A549 (cell line): ENCODE results near the gene INPP4B. TPM values are rescaled to one million over a fixed set of nuclear protein-coding genes. Genes with fewer than 3 reads are reported as not detected.

ENCODE experiments used
- ATAC-seq, 2 experiments: fragments of 200-7000 bp in 1 of 2; fragments of >200 bp in 1 of 2; cut with Nextera tagmentation in 1 of 2; cut with Tn5 transposase in 1 of 2; 3 replicates each; pipeline versions ENCODE4 v1.8.0 to v1.9.1; 2018 to 2020; ENCODE audit warnings: mild to moderate bottlenecking in 1 of 2, moderate library complexity in 1 of 2
- CTCF ChIA-PET: fragments of 300-600 bp; sonication (Branson Sonifier 250); formaldehyde crosslinking; extraction: SDS; loops from one replicate; lab custom pipeline; 2021; ENCODE audit warnings: antibody characterized with exemption, inconsistent platforms; lab: Yijun Ruan, JAX
- POLR2A ChIA-PET: fragments of 350-600 bp; formaldehyde crosslinking; extraction: SDS; loops from one replicate; lab custom pipeline; 2021; ENCODE audit warnings: antibody characterized with exemption, inconsistent platforms; lab: Yijun Ruan, JAX
- DNase-seq, 2 experiments: peaks; one replicate each; pipeline versions ENCODE4 v3.0.0 to v3.0.0-alpha.2; 2011 to 2016; ENCODE audit warnings: low read depth in 1 of 2, low spot score in 1 of 2
- FAIRE-seq: peaks from 2 replicates; lab custom pipeline; 2011; peaks lifted over from hg19 to GRCh38; lab: Jason Lieb, UNC
- H3K27ac ChIP-seq, 2 experiments: fragments of >200 bp; sonication (Bioruptor Twin); formaldehyde crosslinking; 3 replicates each; pipeline ENCODE4 v1.5.1; 2016 to 2017
- H3K4me1 ChIP-seq: fragments of >200 bp; sonication (Bioruptor Twin); formaldehyde crosslinking; 3 replicates; pipeline ENCODE4 v1.6.1; 2016
- H3K4me2 ChIP-seq: fragments of >200 bp; sonication (Bioruptor Twin); formaldehyde crosslinking; 3 replicates; pipeline ENCODE4 v1.6.1; 2016
- H3K4me3 ChIP-seq: fragments of >200 bp; sonication (Bioruptor Twin); formaldehyde crosslinking; 3 replicates; pipeline ENCODE4 v1.5.1; 2016
- H3K9me3 ChIP-seq: fragments of >200 bp; sonication (Bioruptor Twin); formaldehyde crosslinking; 3 replicates; pipeline ENCODE4 v1.6.1; 2016
- CEBPB ChIP-seq, 2 experiments: fragments of >200 bp in 1 of 2; sonication (Bioruptor Twin) in 1 of 2; formaldehyde crosslinking in 1 of 2; IDR thresholded peaks; 2 replicates each; pipeline ENCODE4 v1.6.1; 2012 to 2016
- E2F6 ChIP-seq: IDR thresholded peaks from 2 replicates; pipeline ENCODE4 v1.6.1; 2012; ENCODE audit warnings: low read depth, borderline replicate concordance
- ELK1 ChIP-seq: fragments of 150-350 bp; IDR thresholded peaks from 2 replicates; pipeline ENCODE4 v1.6.1; 2014; ENCODE audit warnings: low read depth, mild to moderate bottlenecking, low read length
- ESRRA ChIP-seq: fragments of 150-350 bp; IDR thresholded peaks from 2 replicates; pipeline ENCODE4 v1.6.1; 2014; ENCODE audit warnings: mild to moderate bottlenecking, low read length, borderline replicate concordance
- FOXS1 ChIP-seq: fragments of 250-450 bp; sonication (Bioruptor Pico); IDR thresholded peaks from 2 replicates; pipeline ENCODE4 v1.5.0; 2020; ENCODE audit warnings: mild to moderate bottlenecking, moderate library complexity
- HMGXB4 ChIP-seq: fragments of 250-450 bp; sonication (Bioruptor Pico); IDR thresholded peaks from 2 replicates; pipeline ENCODE4 v1.5.0; 2021; ENCODE audit warnings: mild to moderate bottlenecking, moderate library complexity, borderline replicate concordance
- JUN ChIP-seq, 2 experiments: fragments of >200 bp; sonication (Bioruptor Twin); formaldehyde crosslinking; IDR thresholded peaks; 2 replicates in 1 of 2; 3 replicates in 1 of 2; pipeline ENCODE4 v1.6.1; 2016 to 2017
- KDM1A ChIP-seq: fragments of 200-600 bp; sonication (generic); IDR thresholded peaks from 2 replicates; pipeline ENCODE4 v1.6.1; 2016; ENCODE audit warnings: low read depth, mild to moderate bottlenecking
- KDM5A ChIP-seq: fragments of 200-600 bp; sonication (generic); IDR thresholded peaks from 2 replicates; pipeline ENCODE4 v1.6.1; 2016; ENCODE audit warnings: antibody characterized with exemption, mild to moderate bottlenecking
- MAFK ChIP-seq: fragments of 450-650 bp; IDR thresholded peaks from 2 replicates; pipeline ENCODE4 v1.6.1; 2014; ENCODE audit not compliant: partially characterized antibody
- MAX ChIP-seq: IDR thresholded peaks from 2 replicates; pipeline ENCODE4 v1.6.1; 2012
- NFE2L2 ChIP-seq: fragments of 150-350 bp; conservative IDR thresholded peaks from 2 replicates; pipeline ENCODE4 v1.6.1; 2014; ENCODE audit warnings: low read length
- PHF8 ChIP-seq: fragments of 200-600 bp; sonication (generic); IDR thresholded peaks from 2 replicates; pipeline ENCODE4 v1.6.1; 2016; ENCODE audit warnings: low read depth, mild to moderate bottlenecking, antibody characterized with exemption, moderate library complexity, borderline replicate concordance
- REST ChIP-seq: fragments of 200-600 bp; sonication (generic); IDR thresholded peaks from 2 replicates; pipeline ENCODE4 v1.6.1; 2016; ENCODE audit warnings: antibody characterized with exemption, mild to moderate bottlenecking, moderate library complexity
- RFX5 ChIP-seq: fragments of 450-650 bp; IDR thresholded peaks from 2 replicates; pipeline ENCODE4 v1.7.1; 2014; ENCODE audit warnings: antibody characterized with exemption, mild to moderate bottlenecking, moderate library complexity
- RNF2 ChIP-seq: fragments of 200-600 bp; sonication (generic); IDR thresholded peaks from 2 replicates; pipeline ENCODE4 v1.6.1; 2016; ENCODE audit warnings: low read depth, mild to moderate bottlenecking, antibody characterized with exemption, moderate library complexity, borderline replicate concordance
- ZNF302 ChIP-seq: fragments of 250-450 bp; sonication (Bioruptor Pico); IDR thresholded peaks from 2 replicates; pipeline ENCODE4 v1.9.0; 2021; ENCODE audit warnings: inconsistent platforms, mild to moderate bottlenecking, moderate library complexity
- WGBS: methylation state at CpG from one replicate; pipeline ENCODE4 v1.1.6; 2017; ENCODE audit errors: missing lambda C conversion rate; 5-methylcytosine and 5-hydroxymethylcytosine counted together
- polyA plus RNA-seq, 4 experiments: library from polyadenylated mRNA; depleted of rRNA in 3 of 4; stranded (reverse); fragments of >200 nt; fragmentation: RNase III in 1 of 4; extraction: RNeasy Plus Mini Kit Qiagen cat#74134 plus additional on column Dnase treatment in 1 of 4; gene quantifications; 2 replicates in 3 of 4; 3 replicates in 1 of 4; pipeline ENCODE4 v1.2.3, GENCODE V29; 2011 to 2017

Gene INPP4B
- polyA plus RNA-seq, 2 of the 4 experiments (the other 2 are of a cell fraction), result 7.2 to 14.9 TPM

GRCh38 chr4:142777045-142777743 is 68.9 kb downstream of the INPP4B start:
- H3K4me3 ChIP-seq, result no peak overlapping the region
- H3K27ac ChIP-seq, result no peak overlapping the region
- ATAC-seq (no peak), DNase-seq (no peak)
- no peaks in the 10 kb centered on the region for H3K9me3 ChIP-seq
- CTCF ChIA-PET, result no interaction called here
- H3K4me2 ChIP-seq, result no peak overlapping the region
- 76% methylated on average over 4 of the region's 4 CpGs for WGBS
- no peaks in the 10 kb centered on the region for H3K4me1 ChIP-seq
- POLR2A ChIA-PET, result no interaction called here
- no peak for TF ChIP-seq FOXS1
- no peak for TF ChIP-seq MAFK
- no peak for TF ChIP-seq RNF2
- TF ChIP-seq JUN (IDR thresholded peaks at IDR 0.05), result no peak
- no peak for TF ChIP-seq PHF8
- no peak for TF ChIP-seq ELK1
- no peak for TF ChIP-seq KDM5A
- TF ChIP-seq E2F6, result no peak
- TF ChIP-seq, all 56 proteins: peak for 0
- FAIRE-seq, result no peak

GRCh38 chr4:142776026-142776425 is 70.1 kb downstream of the INPP4B start:
- ChIA-PET POLR2A (no interaction called here), CTCF (no interaction called here)
- FAIRE-seq (no peak), ATAC-seq (no peak), DNase-seq (no peak)
- WGBS, result 71% methylated on average over 2 of the region's 2 CpGs
- Histone ChIP-seq H3K4me3 (no peak overlapping the region), H3K4me2 (no peak overlapping the region), H3K9me3 (no peaks in the 10 kb centered on the region), H3K4me1 (no peaks in the 10 kb centered on the region), H3K27ac (no peak overlapping the region)
- no peak for TF ChIP-seq ZNF302 (CRISPR knock-in tag)
- no peak for TF ChIP-seq HMGXB4 (CRISPR knock-in tag)
- TF ChIP-seq NFE2L2, result no peak
- no peak for TF ChIP-seq RFX5
- TF ChIP-seq E2F6, result no peak
- no peak for TF ChIP-seq ESRRA
- no peak for TF ChIP-seq MAX
- no peak for TF ChIP-seq CEBPB (IDR thresholded peaks at IDR 0.05)
- no peak for TF ChIP-seq KDM1A
- no peak for TF ChIP-seq REST
